NCI-H2107 treated with DMSO at 0.1 percent for 48 hours (cell line): ENCODE measurements around the gene GTF3C5.
A peak's percentile ranks its signal among the peaks of the same experiment; 100 is the strongest.
"Not testable (repeated sequence)": the region's sequence is repeated elsewhere in the genome, so short reads cannot be mapped to it uniquely, and the experiment has no call there.

Source experiments
- DNase-seq: peaks from one replicate; lab custom pipeline; 2025; ENCODE audit not compliant: unreplicated experiment; lab: John Stamatoyannopoulos, UW

The GTF3C5 gene

DNA sequence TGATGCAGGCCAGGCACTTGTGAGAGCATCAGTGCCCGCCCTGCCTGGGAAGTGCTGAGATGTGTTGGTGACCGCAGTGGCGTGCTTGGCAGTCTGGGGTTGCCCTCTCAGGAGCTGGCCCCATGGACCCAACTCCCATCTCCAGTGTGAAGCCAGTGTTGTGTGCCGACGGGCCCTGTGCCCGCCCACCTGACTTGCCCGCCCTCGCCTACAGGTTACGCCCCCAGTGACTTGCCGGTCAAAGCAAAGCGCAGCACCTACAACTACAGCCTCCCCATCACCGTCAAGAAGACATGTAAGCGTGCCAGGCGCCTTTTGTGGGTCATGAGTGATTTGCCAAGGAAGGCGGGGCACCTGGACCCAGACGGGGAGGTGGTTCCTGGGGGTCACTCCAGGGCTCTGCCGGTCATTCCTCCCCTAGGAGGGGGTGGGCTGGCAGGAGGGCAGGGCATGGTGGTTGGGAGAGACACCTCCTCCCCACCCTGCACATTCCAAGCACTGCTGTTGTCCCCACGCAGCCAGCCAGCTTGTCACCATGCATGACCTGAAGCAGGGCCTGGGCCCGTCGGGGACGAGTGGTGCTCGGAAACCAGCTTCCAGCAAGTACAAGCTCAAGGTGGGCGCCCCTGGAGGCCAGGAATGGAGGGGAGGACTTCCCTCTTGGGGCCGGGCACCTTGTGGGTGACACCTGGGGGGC is 23.5 kb downstream of the GTF3C5 start:
- no peak for DNase-seq

DNA sequence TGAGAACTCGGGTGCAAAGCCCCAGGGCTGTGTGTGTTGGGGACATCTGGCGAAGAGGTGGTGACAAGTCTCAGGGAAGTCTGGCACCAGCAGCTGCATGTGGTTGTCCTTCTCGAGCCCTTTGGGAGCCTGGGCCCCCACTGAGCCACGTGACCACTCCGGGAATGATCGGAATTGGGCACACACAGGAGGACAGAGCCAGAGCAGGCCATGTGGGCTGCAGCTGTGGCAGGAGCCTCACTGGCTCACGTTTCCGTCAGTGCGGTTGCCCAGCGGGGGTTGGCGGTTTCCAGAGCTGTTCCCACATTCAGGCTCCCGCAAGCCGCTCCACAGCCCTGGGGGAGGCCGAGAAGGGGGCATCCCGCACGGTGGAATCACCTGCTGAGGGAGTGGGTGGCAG is 24.2 kb downstream of the GTF3C5 start:
- DNase-seq: peak; percentile 80

- no peak for DNase-seq
Observed at GRCh38 chr9:133055788-133056420, 25.1 kb downstream of the GTF3C5 start.

DNA sequence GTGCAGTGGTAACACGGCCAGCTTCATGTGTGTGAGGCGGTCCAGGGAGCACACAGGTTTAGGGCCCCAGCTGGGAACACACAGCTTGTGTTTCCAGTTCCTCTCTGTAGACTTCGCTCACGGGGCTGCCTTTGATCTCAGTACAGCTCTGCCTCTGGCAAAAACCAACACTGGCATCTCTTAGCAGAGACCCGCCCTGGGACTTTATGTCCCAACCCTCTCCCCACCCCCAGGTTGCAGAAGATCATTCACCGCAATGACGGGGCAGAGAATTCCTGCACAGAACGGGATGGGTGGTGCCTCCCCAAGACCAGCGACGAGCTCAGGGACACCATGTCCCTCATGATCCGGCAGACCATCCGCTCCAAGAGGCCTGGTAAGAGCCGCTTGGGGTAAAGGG is 25.7 kb downstream of the GTF3C5 start:
- DNase-seq: no peak

DNA sequence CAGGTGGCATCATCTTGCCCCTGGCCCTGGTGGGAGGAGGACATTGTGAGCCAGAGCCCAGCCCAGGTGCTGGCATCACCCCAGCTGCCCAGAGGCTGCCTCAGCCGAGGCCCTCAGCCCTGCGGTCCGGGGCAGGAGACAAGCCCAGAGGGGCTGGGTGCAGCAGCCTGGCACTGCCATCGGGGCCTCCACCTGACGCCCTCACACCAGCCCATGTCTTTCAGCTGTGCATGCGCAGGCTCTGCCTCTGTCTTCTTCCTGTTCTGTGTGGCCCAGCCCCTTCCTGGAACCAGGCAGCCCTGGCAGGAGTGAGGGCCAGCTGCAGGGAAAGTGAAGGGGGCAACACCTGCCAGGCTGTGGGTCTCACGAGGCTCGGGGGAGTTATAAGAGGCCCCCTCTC is 26.2 kb downstream of the GTF3C5 start:
- DNase-seq: no peak

DNA sequence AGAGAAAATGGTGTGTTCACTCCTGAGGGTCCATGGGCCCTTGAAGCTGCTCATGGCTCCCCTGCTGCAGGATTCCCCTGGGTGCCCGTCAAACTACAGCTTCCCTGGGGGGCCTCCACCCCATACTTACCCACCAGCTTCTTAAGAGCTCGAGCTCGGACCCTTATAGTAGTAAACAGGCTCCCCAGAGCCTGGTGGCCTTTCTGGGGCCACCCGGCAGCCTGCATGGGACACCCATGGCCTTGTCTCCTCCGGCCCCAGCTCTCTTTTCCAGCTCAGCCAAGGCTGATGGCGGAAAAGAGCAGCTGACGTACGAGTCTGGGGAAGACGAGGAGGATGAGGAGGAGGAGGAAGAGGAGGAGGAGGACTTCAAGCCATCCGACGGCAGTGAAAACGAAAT is 26.8 kb downstream of the GTF3C5 start:
- DNase-seq: no peak

- no peak for DNase-seq
Observed at GRCh38 chr9:133058071-133058470, 27.3 kb downstream of the GTF3C5 start.

- no peak for DNase-seq
Observed at GRCh38 chr9:133058550-133059320, 27.9 kb downstream of the GTF3C5 start.

- no peak for DNase-seq
Observed at GRCh38 chr9:133059623-133060022, 28.8 kb downstream of the GTF3C5 start.

GRCh38 chr9:133060417-133060841 is 29.6 kb downstream of the GTF3C5 start:
- DNase-seq: no peak

- DNase-seq: peak; percentile 52
Observed at GRCh38 chr9:133061019-133061763, 30.4 kb downstream of the GTF3C5 start.

DNA sequence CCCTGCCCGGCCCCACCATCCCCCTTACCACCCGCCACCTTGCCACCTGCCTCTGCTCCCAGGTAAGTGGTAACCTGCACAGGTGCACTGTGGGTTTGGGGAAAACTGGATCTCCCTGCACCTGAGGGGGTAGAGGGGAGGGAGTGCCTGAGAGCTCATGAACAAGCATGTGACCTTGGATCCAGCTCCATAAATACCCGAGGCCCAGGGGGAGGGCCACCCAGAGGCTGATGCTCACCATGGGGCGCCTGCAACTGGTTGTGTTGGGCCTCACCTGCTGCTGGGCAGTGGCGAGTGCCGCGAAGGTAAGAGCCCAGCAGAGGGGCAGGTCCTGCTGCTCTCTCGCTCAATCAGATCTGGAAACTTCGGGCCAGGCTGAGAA is 31.0 kb downstream of the GTF3C5 start, which contains the start of gene CEL:
CEL (plus strand) TSS at position 218 of the 382 bp plus-strand sequence; CDS start at position 240, 22 bp downstream.
- DNase-seq: peak; percentile 76

DNA sequence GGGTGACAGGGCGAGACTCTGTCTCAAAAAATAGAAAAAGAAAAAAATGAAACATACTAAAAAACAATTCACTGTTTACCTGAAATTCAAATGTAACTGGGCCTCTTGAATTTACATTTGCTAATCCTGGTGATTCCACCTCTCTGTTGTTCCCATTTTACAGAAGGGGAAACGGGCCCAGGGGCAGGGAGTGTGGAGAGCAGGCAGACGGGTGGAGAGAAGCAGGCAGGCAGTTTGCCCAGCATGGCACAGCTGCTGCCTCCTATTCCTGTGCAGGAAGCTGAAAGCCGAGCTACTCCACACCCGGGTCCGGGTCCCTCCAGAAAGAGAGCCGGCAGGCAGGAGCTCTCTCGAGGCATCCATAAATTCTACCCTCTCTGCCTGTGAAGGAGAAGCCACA is 31.8 kb downstream of the GTF3C5 start:
- DNase-seq: not testable (repeated sequence)

DNA sequence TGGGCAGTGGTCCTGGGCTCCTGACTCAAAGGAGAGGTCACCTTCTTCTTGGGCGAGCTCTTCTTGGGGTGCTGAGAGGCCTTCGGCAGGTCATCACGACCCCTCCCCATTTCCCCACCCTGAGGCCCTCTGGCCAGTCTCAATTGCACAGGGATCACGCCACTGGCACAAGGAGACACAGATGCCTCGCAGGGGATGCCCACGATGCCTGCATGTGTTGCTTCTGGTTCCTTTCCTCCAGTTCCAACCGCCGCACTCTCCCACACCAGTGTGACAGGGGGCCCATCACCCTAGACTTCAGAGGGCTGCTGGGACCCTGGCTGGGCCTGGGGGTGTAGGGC is 32.3 kb downstream of the GTF3C5 start:
- no peak for DNase-seq

- no peak for DNase-seq
Observed at GRCh38 chr9:133063500-133064231, 32.9 kb downstream of the GTF3C5 start.

GRCh38 chr9:133064241-133065069 is 33.7 kb downstream of the GTF3C5 start:
- no peak for DNase-seq

DNA sequence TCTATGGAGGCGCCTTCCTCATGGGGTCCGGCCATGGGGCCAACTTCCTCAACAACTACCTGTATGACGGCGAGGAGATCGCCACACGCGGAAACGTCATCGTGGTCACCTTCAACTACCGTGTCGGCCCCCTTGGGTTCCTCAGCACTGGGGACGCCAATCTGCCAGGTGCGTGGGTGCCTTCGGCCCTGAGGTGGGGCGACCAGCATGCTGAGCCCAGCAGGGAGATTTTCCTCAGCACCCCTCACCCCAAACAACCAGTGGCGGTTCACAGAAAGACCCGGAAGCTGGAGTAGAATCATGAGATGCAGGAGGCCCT is 34.2 kb downstream of the GTF3C5 start:
- no peak for DNase-seq

GRCh38 chr9:133066181-133066983 is 35.6 kb downstream of the GTF3C5 start:
- DNase-seq: no peak

- no peak for DNase-seq
Observed at GRCh38 chr9:133067006-133067405, 36.2 kb downstream of the GTF3C5 start.
